ENCODE results near the gene ITPA. TPM values are rescaled to one million over a fixed set of nuclear protein-coding genes. Genes with fewer than 3 reads are reported as not detected.

Gene ITPA
- total and polyA plus RNA-seq, 2 of the 13 experiments (the other 11 are each of a cell fraction or from before 2014, with no cell fraction given), result 60.1 to 103 TPM

GRCh38 chr20:3204124-3204794, 5.0 kb upstream of the ITPA start, which contains the start of gene DDRGK1 (continued):
- TF ChIP-seq ZBTB2 (CRISPR knock-in tag; IDR thresholded peaks at IDR 0.05; ENCODE audit: low read depth), result no peak
- TF ChIP-seq ZFP36L1 (CRISPR knock-in tag; IDR thresholded peaks at IDR 0.05), result no peak
- TF ChIP-seq XRCC5 (optimal IDR thresholded peaks at IDR 0.05; ENCODE audit: low read length), result peak; percentile 49
- peak; percentile 71 for TF ChIP-seq ZNF609 (CRISPR knock-in tag; IDR thresholded peaks at IDR 0.05; ENCODE audit: borderline replicate concordance)
- TF ChIP-seq JDP2 (CRISPR knock-in tag; IDR thresholded peaks at IDR 0.05; ENCODE audit: borderline replicate concordance), result no peak
- TF ChIP-seq ZNF30 (CRISPR knock-in tag; IDR thresholded peaks at IDR 0.05), result peak; percentile 77
- no peak for TF ChIP-seq TBL1XR1 (IDR thresholded peaks at IDR 0.05; ENCODE audit: borderline replicate concordance, low read length, partially characterized antibody)
- TF ChIP-seq ZSCAN20 (CRISPR knock-in tag; IDR thresholded peaks at IDR 0.05; ENCODE audit: borderline replicate concordance), result peak; percentile 88; the same call in 1 of the 2 replicates
- TF ChIP-seq POLR2AphosphoS2 (IDR thresholded peaks at IDR 0.05; ENCODE audit: low read depth, low read length), result peak; percentile 80
- peak; percentile 97 for TF ChIP-seq ZNF782 (CRISPR knock-in tag; IDR thresholded peaks at IDR 0.05; ENCODE audit: borderline replicate concordance)
- TF ChIP-seq ZBTB34 (CRISPR knock-in tag; IDR thresholded peaks at IDR 0.05), result peak; percentile 71
- no peak for TF ChIP-seq ZNF260 (CRISPR knock-in tag; IDR thresholded peaks at IDR 0.05; ENCODE audit: borderline replicate concordance, low read depth)
- TF ChIP-seq ZNF83 (CRISPR knock-in tag; IDR thresholded peaks at IDR 0.05; ENCODE audit: borderline replicate concordance), result peak; percentile 82; the same call in 1 of the 2 replicates
- TF ChIP-seq MATR3 (CRISPR knock-in tag; IDR thresholded peaks at IDR 0.05), result no peak
- peak; percentile 96 for TF ChIP-seq GTF3A (CRISPR knock-in tag; conservative IDR thresholded peaks at IDR 0.05)
- TF ChIP-seq, protein P1, sequence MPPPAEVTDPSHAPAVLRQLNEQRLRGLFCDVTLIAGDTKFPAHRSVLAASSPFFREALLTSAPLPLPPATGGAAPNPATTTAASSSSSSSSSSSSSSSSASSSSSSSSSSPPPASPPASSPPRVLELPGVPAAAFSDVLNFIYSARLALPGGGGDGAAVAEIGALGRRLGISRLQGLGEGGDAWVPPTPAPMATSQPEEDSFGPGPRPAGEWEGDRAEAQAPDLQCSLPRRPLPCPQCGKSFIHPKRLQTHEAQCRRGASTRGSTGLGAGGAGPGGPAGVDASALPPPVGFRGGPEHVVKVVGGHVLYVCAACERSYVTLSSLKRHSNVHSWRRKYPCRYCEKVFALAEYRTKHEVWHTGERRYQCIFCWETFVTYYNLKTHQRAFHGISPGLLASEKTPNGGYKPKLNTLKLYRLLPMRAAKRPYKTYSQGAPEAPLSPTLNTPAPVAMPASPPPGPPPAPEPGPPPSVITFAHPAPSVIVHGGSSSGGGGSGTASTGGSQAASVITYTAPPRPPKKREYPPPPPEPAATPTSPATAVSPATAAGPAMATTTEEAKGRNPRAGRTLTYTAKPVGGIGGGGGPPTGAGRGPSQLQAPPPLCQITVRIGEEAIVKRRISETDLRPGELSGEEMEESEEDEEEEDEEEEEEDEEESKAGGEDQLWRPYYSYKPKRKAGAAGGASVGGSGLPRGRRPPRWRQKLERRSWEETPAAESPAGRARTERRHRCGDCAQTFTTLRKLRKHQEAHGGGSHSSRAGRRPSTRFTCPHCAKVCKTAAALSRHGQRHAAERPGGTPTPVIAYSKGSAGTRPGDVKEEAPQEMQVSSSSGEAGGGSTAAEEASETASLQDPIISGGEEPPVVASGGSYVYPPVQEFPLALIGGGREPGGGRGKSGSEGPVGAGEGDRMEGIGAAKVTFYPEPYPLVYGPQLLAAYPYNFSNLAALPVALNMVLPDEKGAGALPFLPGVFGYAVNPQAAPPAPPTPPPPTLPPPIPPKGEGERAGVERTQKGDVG (CRISPR knock-in tag; IDR thresholded peaks at IDR 0.05; ENCODE audit: borderline replicate concordance), result peak; percentile 38; the same call in 1 of the 2 replicates
- TF ChIP-seq RELA (CRISPR knock-in tag; IDR thresholded peaks at IDR 0.05), result no peak
- peak; percentile 43; the same call in 1 of the 2 replicates for TF ChIP-seq CC2D1A (CRISPR knock-in tag; IDR thresholded peaks at IDR 0.05)

Measured in HepG2 (cell line).